K562 (cell line): ENCODE data around the gene OLIG3. TPM values are rescaled to one million over a fixed set of nuclear protein-coding genes. Genes with fewer than 3 reads are reported as not detected.

ENCODE experiments used
- ATAC-seq: fragments of 200-7000 bp; cut with Tn5 transposase; 3 replicates; pipeline ENCODE4 v1.9.1; 2020; ENCODE audit warnings: moderate library complexity
- BruUV-seq: library from RNA; stranded (reverse); fragments of 400-500 nt; replicated peaks from 2 replicates; lab custom pipeline; 2021; lab: Mats Ljungman, UMichigan
- CTCF ChIA-PET: fragments of 300-600 bp; formaldehyde crosslinking; extraction: SDS; loops from one replicate; lab custom pipeline; 2021; ENCODE audit warnings: low intra/inter-chr PET ratio; lab: Yijun Ruan, JAX
- POLR2A ChIA-PET: fragments of 300-600, 350-650 bp; sonication (Branson Sonifier 250); formaldehyde crosslinking; extraction: SDS; loops from one replicate; lab custom pipeline; 2021; ENCODE audit warnings: antibody characterized with exemption, inconsistent platforms; lab: Yijun Ruan, JAX
- DNase-seq, 4 experiments: peaks; one replicate each; pipeline versions ENCODE4 v3.0.0 to v3.0.0-alpha.2; 2011 to 2018; ENCODE audit warnings: low spot score in 3 of 4, mixed read lengths in 3 of 4; ENCODE audit errors: extremely low read depth in 1 of 4
- FAIRE-seq: peaks from 2 replicates; lab custom pipeline; 2011; peaks lifted over from hg19 to GRCh38; lab: Jason Lieb, UNC
- H2AFZ ChIP-seq: 2 replicates; pipeline ENCODE4 v1.6.0; 2011; ENCODE audit warnings: low read depth, low read length, control low read depth, inconsistent platforms
- H3K27ac ChIP-seq: fragments of 200-600 bp; 3 replicates; pipeline ENCODE4 v1.8.0; 2011; ENCODE audit warnings: low read depth, mild to moderate bottlenecking, control low read depth, inconsistent platforms, low read length, moderate library complexity, mixed read lengths; ENCODE audit errors: extremely low read depth
- H3K27me3 ChIP-seq, 2 experiments: fragments of 300-600 bp in 1 of 2; 2 replicates in 1 of 2; 3 replicates in 1 of 2; pipeline versions ENCODE4 v1.6.0 to v1.8.0; 2011; ENCODE audit warnings: inconsistent platforms in 2 of 2, low read length in 2 of 2, mild to moderate bottlenecking in 1 of 2, mixed read lengths in 1 of 2, moderate library complexity in 1 of 2; ENCODE audit not compliant: control insufficient read depth in 2 of 2, insufficient read depth in 2 of 2
- H3K36me3 ChIP-seq: fragments of 300-600 bp; 3 replicates; pipeline ENCODE4 v1.8.0; 2011; ENCODE audit warnings: mild to moderate bottlenecking, low read length, inconsistent platforms; ENCODE audit not compliant: control insufficient read depth, insufficient read depth
- H3K4me1 ChIP-seq, 2 experiments: fragments of 200-600 bp in 1 of 2; replicated peaks in 1 of 2; 2 replicates in 1 of 2; 3 replicates in 1 of 2; pipeline versions ENCODE4 v1.5.1 to v1.8.0; 2011; ENCODE audit warnings: inconsistent platforms in 2 of 2, low read length in 2 of 2, mild to moderate bottlenecking in 1 of 2, mixed read lengths in 1 of 2, moderate library complexity in 1 of 2; ENCODE audit not compliant: control insufficient read depth in 2 of 2, insufficient read depth in 2 of 2
- H3K4me2 ChIP-seq: 2 replicates; pipeline ENCODE4 v1.6.1; 2011; ENCODE audit warnings: low read length, control low read depth, inconsistent platforms, mixed read lengths; ENCODE audit not compliant: insufficient read depth
- H3K4me3 ChIP-seq: fragments of 200-600 bp; sonication (generic), shearing (Covaris generic); 2 replicates; pipeline ENCODE4 v1.5.1; 2016; ENCODE audit warnings: control low read depth, inconsistent platforms
- H3K79me2 ChIP-seq: fragments of 200-600 bp; 3 replicates; pipeline ENCODE4 v1.8.0; 2011; ENCODE audit warnings: low read length, inconsistent platforms; ENCODE audit not compliant: control insufficient read depth, insufficient read depth
- H3K9ac ChIP-seq, 2 experiments: 2 replicates each; pipeline versions ENCODE4 v1.6.0 to v1.6.1; 2011; ENCODE audit warnings: low read depth in 2 of 2, low read length in 2 of 2, control low read depth in 1 of 2, inconsistent platforms in 1 of 2, mild to moderate bottlenecking in 1 of 2, mixed read lengths in 1 of 2; ENCODE audit not compliant: insufficient read depth in 1 of 2
- H3K9me1 ChIP-seq: one replicate; pipeline ENCODE4 v1.6.0; 2011; ENCODE audit warnings: inconsistent platforms, mild to moderate bottlenecking, low read length, moderate library complexity; ENCODE audit not compliant: control insufficient read depth, insufficient read depth
- H3K9me3 ChIP-seq: replicated peaks from 2 replicates; pipeline ENCODE4 v1.5.1; 2011; ENCODE audit warnings: low read depth, low read length, inconsistent platforms; ENCODE audit not compliant: control insufficient read depth, insufficient read depth
- H4K20me1 ChIP-seq: replicated peaks from 2 replicates; pipeline ENCODE4 v1.6.1; 2011; ENCODE audit warnings: low read length, inconsistent platforms, mixed read lengths; ENCODE audit not compliant: control insufficient read depth, insufficient read depth
- CSDE1 ChIP-seq, 2 experiments: fragments of 450-650 bp; IDR thresholded peaks; 2 replicates each; pipeline ENCODE4 v1.6.1; 2016; ENCODE audit warnings: mild to moderate bottlenecking in 1 of 2
- ETV6 ChIP-seq, 3 experiments: fragments of 150-350 bp in 1 of 3; sonication (generic) in 1 of 3; formaldehyde crosslinking in 1 of 3; IDR thresholded peaks; 2 replicates each; pipeline versions ENCODE4 v1.6.1 to v1.8.0; 2014 to 2022; ENCODE audit warnings: borderline replicate concordance in 2 of 3, low read depth in 2 of 3, antibody characterized with exemption in 1 of 3, low read length in 1 of 3, mild to moderate bottlenecking in 1 of 3, missing genetic modification reagents in 1 of 3
- FOXO4 ChIP-seq: fragments of 450-650 bp; formaldehyde crosslinking; IDR thresholded peaks from 2 replicates; pipeline ENCODE4 v1.4.0; 2020; ENCODE audit warnings: mild to moderate bottlenecking, moderate library complexity
- TEAD4 ChIP-seq, 2 experiments: sonication (generic) in 1 of 2; formaldehyde crosslinking in 1 of 2; IDR thresholded peaks; 2 replicates each; pipeline versions ENCODE4 v1.6.1 to v1.8.0; 2012 to 2022; ENCODE audit warnings: borderline replicate concordance in 1 of 2, inconsistent platforms in 1 of 2, low read length in 1 of 2, mild to moderate bottlenecking in 1 of 2, missing genetic modification reagents in 1 of 2
- ZNF316 ChIP-seq: fragments of 450-650 bp; IDR thresholded peaks from 2 replicates; pipeline ENCODE4 v1.6.1; 2016
- ZNF609 ChIP-seq: sonication (generic); formaldehyde crosslinking; IDR thresholded peaks from 2 replicates; pipeline ENCODE4 v1.8.1; 2023; ENCODE audit warnings: missing genetic modification reagents, mild to moderate bottlenecking, borderline replicate concordance
- WGBS: fragments of 100-300 bp; shearing (Covaris generic); methylation state at CpG from one replicate; pipeline ENCODE4 v1.1.6; 2016; ENCODE audit warnings: low coverage, mixed read lengths; ENCODE audit not compliant: insufficient coverage; ENCODE audit errors: missing lambda C conversion rate; 5-methylcytosine and 5-hydroxymethylcytosine counted together
- in situ Hi-C: fragments of 300-500 bp; cut with MboI; formaldehyde crosslinking; loops from 4 replicates; pipeline ENCODE4 v1.15.0; 2018; ENCODE audit warnings: inconsistent platforms, mixed read lengths
- intact Hi-C: fragments of 100-400 bp; cut with micrococcal nuclease; formaldehyde crosslinking; loops from 2 replicates; pipeline ENCODE4 v1.14.2; 2022
- polyA plus RNA-seq, 8 experiments: library from polyadenylated mRNA; depleted of rRNA in 4 of 8; stranded (reverse) in 5 of 8; unstranded in 3 of 8; fragments of >200 nt; fragmentation: Nextera tagmentation in 2 of 8; fragmentation: Illumina TruSeq in 1 of 8; extraction: Ambion mirVana in 2 of 8; extraction: Trizol in 1 of 8; gene quantifications; 2 replicates each; pipeline versions ENCODE4 v1.2.1 to v1.2.3, GENCODE V29; 2011 to 2014; ENCODE audit warnings: inconsistent platforms in 1 of 8, missing spikeins in 1 of 8
- total RNA-seq, 7 experiments: library from RNA; depleted of rRNA in 6 of 7; stranded (reverse); fragments of >200 nt in 6 of 7; fragmentation: Illumina TruSeq in 2 of 7; extraction: Trizol in 2 of 7; gene quantifications; 2 replicates each; pipeline versions ENCODE4 v1.2.1 to v1.2.3, GENCODE V29; 2011 to 2021; ENCODE audit warnings: low replicate concordance in 1 of 7
- TF ChIP-seq, protein P1 (sequence below): sonication (generic); formaldehyde crosslinking; IDR thresholded peaks from 2 replicates; pipeline ENCODE4 v1.8.0; 2023; ENCODE audit warnings: missing genetic modification reagents, mild to moderate bottlenecking, borderline replicate concordance
- TF ChIP-seq, protein P2 (sequence below), 2 experiments: fragments of 250-450 bp in 1 of 2; fragments of 450-650 bp in 1 of 2; sonication (Bioruptor Pico) in 1 of 2; IDR thresholded peaks; 2 replicates each; pipeline versions ENCODE4 v1.6.1 to v1.8.0; 2016 to 2021; ENCODE audit warnings: mild to moderate bottlenecking in 2 of 2, moderate library complexity in 2 of 2, missing compliant biosample characterization in 1 of 2, missing genetic modification characterization in 1 of 2

Gene OLIG3
- total and polyA plus RNA-seq, 9 of the 15 experiments (the other 6 are each of a cell fraction or from before 2014, with no cell fraction given): not detected

DNA sequence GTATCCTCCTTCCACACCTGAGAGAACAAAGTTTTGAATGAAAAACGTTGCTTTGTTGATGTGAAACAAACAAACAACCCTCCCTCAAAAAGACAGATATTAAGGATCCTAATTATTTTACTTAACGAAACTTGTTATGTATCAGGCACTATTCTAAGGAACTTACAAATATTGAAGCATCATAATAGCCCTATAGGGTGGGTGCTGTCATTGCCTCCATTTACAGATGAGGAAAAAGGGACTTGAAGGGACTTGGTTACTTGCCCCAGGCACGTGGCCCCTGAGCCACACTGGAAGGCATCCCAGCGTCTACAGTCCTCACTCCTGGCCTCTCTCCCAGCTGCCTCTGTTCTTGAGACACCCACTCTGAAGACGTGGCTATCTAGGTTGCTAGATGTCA is 20.2 kb upstream of the OLIG3 start:
- Histone ChIP-seq H3K36me3 (no peaks in the 10 kb centered on the region), H3K27ac (no peak overlapping the region), H3K9me1 (no peaks in the 10 kb centered on the region), H4K20me1 (no peaks in the 10 kb centered on the region), H3K4me2 (no peak overlapping the region), H3K9me3 (no peaks in the 10 kb centered on the region), H2AFZ (no peak overlapping the region), H3K27me3 (peaks cover 4 to 8% of the 10 kb centered on the region in 2 experiments; a peak in 3 of 5 replicates), H3K4me1 (no peaks in the 10 kb centered on the region), H3K9ac (no peak overlapping the region), H3K4me3 (no peak overlapping the region), H3K79me2 (no peaks in the 10 kb centered on the region)
- ATAC-seq: no peak
- no peak for DNase-seq
- ChIA-PET CTCF (no interaction called here), POLR2A (no interaction called here)
- in situ Hi-C loops: no loop called here
- intact Hi-C loops: no loop called here
- 0% methylated on average over 5 of the region's 5 CpGs for WGBS
- no TSS peak for BruUV-seq
- no peak for FAIRE-seq
- no peak for TF ChIP-seq ETV6 (IDR thresholded peaks at IDR 0.05; ENCODE audit: borderline replicate concordance in 1 of 2, low read depth in 2 of 2, low read length in 1 of 2)
- no peak for TF ChIP-seq ETV6 (CRISPR knock-in tag; IDR thresholded peaks at IDR 0.05; ENCODE audit: borderline replicate concordance)
- no peak for TF ChIP-seq FOXO4 (CRISPR knock-in tag)
- TF ChIP-seq, protein P1, sequence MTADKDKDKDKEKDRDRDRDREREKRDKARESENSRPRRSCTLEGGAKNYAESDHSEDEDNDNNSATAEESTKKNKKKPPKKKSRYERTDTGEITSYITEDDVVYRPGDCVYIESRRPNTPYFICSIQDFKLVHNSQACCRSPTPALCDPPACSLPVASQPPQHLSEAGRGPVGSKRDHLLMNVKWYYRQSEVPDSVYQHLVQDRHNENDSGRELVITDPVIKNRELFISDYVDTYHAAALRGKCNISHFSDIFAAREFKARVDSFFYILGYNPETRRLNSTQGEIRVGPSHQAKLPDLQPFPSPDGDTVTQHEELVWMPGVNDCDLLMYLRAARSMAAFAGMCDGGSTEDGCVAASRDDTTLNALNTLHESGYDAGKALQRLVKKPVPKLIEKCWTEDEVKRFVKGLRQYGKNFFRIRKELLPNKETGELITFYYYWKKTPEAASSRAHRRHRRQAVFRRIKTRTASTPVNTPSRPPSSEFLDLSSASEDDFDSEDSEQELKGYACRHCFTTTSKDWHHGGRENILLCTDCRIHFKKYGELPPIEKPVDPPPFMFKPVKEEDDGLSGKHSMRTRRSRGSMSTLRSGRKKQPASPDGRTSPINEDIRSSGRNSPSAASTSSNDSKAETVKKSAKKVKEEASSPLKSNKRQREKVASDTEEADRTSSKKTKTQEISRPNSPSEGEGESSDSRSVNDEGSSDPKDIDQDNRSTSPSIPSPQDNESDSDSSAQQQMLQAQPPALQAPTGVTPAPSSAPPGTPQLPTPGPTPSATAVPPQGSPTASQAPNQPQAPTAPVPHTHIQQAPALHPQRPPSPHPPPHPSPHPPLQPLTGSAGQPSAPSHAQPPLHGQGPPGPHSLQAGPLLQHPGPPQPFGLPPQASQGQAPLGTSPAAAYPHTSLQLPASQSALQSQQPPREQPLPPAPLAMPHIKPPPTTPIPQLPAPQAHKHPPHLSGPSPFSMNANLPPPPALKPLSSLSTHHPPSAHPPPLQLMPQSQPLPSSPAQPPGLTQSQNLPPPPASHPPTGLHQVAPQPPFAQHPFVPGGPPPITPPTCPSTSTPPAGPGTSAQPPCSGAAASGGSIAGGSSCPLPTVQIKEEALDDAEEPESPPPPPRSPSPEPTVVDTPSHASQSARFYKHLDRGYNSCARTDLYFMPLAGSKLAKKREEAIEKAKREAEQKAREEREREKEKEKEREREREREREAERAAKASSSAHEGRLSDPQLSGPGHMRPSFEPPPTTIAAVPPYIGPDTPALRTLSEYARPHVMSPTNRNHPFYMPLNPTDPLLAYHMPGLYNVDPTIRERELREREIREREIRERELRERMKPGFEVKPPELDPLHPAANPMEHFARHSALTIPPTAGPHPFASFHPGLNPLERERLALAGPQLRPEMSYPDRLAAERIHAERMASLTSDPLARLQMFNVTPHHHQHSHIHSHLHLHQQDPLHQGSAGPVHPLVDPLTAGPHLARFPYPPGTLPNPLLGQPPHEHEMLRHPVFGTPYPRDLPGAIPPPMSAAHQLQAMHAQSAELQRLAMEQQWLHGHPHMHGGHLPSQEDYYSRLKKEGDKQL (CRISPR knock-in tag): no peak
- TF ChIP-seq ZNF316: no peak
- no peak for TF ChIP-seq ZNF609
- TF ChIP-seq CSDE1 (IDR thresholded peaks at IDR 0.05): no peak
- no peak for TF ChIP-seq TEAD4 (IDR thresholded peaks at IDR 0.05; ENCODE audit: low read length)
- no peak for TF ChIP-seq TEAD4 (CRISPR knock-in tag; IDR thresholded peaks at IDR 0.05; ENCODE audit: borderline replicate concordance)
- TF ChIP-seq, protein P2, sequence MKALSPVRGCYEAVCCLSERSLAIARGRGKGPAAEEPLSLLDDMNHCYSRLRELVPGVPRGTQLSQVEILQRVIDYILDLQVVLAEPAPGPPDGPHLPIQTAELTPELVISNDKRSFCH (CRISPR knock-in tag; IDR thresholded peaks at IDR 0.05): no peak
- TF ChIP-seq, protein P2 (tag; IDR thresholded peaks at IDR 0.05): no peak
